Progenitor cell of endocrine pancreas (in vitro differentiated cells): ENCODE measurements around the gene FHOD3. TPM values are rescaled to one million over a fixed set of nuclear protein-coding genes. Genes with fewer than 3 reads are reported as not detected.
A peak's percentile ranks its signal among the peaks of the same experiment; 100 is the strongest.

Experiments used
- DNase-seq: peaks from one replicate; pipeline ENCODE4 v3.0.0; 2021; ENCODE audit warnings: low spot score; ENCODE audit not compliant: unreplicated experiment
- H3K27ac Mint-ChIP-seq: 2 replicates; pipeline ENCODE4 v1.8.0; 2021; ENCODE audit warnings: mild to moderate bottlenecking, moderate library complexity, mixed read lengths
- H3K27me3 Mint-ChIP-seq: 2 replicates; pipeline ENCODE4 v1.8.0; 2021; ENCODE audit warnings: mixed read lengths
- H3K36me3 Mint-ChIP-seq: 2 replicates; pipeline ENCODE4 v1.8.0; 2022; ENCODE audit warnings: mixed read lengths; ENCODE audit not compliant: insufficient read depth
- H3K4me1 Mint-ChIP-seq: 2 replicates; pipeline ENCODE4 v1.8.0; 2021; ENCODE audit warnings: low read depth, mixed read lengths
- H3K4me3 Mint-ChIP-seq: 2 replicates; pipeline ENCODE4 v1.8.0; 2021; ENCODE audit warnings: low read depth, mild to moderate bottlenecking, moderate library complexity, mixed read lengths
- H3K9me3 Mint-ChIP-seq: 2 replicates; pipeline ENCODE4 v1.8.0; 2021; ENCODE audit warnings: low read depth, mixed read lengths
- total RNA-seq: library from RNA; stranded (reverse); gene quantifications from 2 replicates; pipeline ENCODE4 v1.2.1, GENCODE V29; 2021
- TF ChIP-seq, protein P1 (sequence below): fragments of 200-600 bp; sonication (generic); IDR thresholded peaks from one replicate; pipeline ENCODE4 v1.5.0; 2021; ENCODE audit warnings: antibody characterized with exemption, mild to moderate bottlenecking; ENCODE audit not compliant: unreplicated experiment

The FHOD3 gene
- total RNA-seq, 1 donor from 2014 or later, result 1.6 TPM

DNA sequence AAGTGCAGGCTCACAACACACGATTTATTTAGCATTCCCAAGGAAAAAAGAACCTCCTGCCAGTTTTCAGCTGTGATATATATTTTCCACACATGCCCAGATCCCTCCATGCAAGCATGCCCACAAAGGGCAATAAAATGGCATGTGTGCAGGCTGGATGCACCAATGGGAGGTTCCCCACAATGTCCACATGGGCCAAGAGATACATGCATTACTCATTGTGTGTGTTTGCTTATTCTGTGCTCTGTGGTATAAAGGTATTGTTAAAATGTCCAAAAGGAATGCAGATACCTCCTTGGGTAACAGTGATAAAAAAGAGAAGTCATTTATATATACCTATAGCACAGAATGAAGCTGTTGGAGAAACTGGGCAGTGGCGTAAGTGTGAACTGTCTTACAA is 207.4 kb downstream of the FHOD3 start:
- DNase-seq, result no peak
- no peaks in the 10 kb centered on the region for H3K27me3 Mint-ChIP-seq
- H3K36me3 Mint-ChIP-seq, result no peaks in the 10 kb centered on the region

DNA sequence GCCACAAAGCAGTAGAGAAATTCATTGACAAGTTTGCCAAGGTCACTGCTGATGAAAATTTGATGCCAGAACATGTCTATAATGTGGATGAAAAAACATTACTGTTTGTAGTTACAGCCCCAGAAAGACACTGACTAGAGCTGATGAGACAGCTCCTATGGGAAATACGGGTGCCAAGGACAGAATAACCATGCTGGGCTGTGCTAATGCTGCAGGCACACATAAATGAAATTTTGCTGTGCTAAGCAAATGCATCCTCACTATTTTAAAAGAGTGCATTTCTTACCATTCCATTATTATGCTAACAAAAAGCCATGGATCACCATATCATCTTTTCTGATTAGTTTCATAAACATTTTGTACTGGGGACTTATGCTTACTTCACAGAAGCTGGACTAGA is 208.2 kb downstream of the FHOD3 start:
- Mint-ChIP-seq H3K9me3 (no peaks in the 10 kb centered on the region), H3K4me1 (no peaks in the 10 kb centered on the region), H3K27me3 (no peaks in the 10 kb centered on the region), H3K36me3 (no peaks in the 10 kb centered on the region), H3K27ac (no peak overlapping the region), H3K4me3 (no peak overlapping the region)
- TF ChIP-seq, protein P1, sequence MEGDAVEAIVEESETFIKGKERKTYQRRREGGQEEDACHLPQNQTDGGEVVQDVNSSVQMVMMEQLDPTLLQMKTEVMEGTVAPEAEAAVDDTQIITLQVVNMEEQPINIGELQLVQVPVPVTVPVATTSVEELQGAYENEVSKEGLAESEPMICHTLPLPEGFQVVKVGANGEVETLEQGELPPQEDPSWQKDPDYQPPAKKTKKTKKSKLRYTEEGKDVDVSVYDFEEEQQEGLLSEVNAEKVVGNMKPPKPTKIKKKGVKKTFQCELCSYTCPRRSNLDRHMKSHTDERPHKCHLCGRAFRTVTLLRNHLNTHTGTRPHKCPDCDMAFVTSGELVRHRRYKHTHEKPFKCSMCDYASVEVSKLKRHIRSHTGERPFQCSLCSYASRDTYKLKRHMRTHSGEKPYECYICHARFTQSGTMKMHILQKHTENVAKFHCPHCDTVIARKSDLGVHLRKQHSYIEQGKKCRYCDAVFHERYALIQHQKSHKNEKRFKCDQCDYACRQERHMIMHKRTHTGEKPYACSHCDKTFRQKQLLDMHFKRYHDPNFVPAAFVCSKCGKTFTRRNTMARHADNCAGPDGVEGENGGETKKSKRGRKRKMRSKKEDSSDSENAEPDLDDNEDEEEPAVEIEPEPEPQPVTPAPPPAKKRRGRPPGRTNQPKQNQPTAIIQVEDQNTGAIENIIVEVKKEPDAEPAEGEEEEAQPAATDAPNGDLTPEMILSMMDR, result no peak
- DNase-seq, result no peak

More for the DNA sequence above, 207.4 kb downstream of the FHOD3 start:
- Mint-ChIP-seq H3K4me3 (no peak overlapping the region), H3K27ac (no peak overlapping the region), H3K9me3 (no peaks in the 10 kb centered on the region), H3K4me1 (no peaks in the 10 kb centered on the region)
- TF ChIP-seq, protein P1, result no peak

DNA sequence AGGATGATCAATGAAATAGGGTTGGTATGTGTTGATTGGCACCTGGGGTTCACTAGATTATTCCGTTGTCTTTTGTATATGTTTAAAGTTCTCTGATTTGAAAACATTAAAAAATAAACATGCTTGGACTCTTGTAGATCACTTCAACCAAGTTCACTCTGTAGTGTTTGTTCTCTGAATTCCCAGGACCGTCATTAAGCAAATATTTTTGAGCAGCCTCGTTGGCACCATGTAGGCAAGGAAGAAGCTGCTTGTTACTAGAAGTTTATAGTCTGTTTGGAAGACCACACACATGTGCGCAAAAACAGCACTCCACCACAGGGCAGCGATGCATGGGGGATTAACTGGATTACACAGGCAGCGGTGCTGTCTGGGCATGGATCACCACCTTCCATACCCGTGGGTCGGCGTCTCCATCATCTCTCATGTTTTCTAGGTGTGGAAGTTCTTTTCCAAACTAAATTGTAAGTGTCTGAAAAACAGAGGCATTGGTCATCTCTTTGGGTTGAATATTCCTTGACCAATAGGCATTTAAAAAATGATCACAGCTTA is 212.2 kb downstream of the FHOD3 start:
- Mint-ChIP-seq H3K4me3 (no peak overlapping the region), H3K27me3 (no peaks in the 10 kb centered on the region), H3K36me3 (no peaks in the 10 kb centered on the region), H3K27ac (no peak overlapping the region), H3K9me3 (no peaks in the 10 kb centered on the region), H3K4me1 (peaks cover 14% of the 10 kb centered on the region)
- no peak for DNase-seq
- TF ChIP-seq, protein P1, result no peak

DNA sequence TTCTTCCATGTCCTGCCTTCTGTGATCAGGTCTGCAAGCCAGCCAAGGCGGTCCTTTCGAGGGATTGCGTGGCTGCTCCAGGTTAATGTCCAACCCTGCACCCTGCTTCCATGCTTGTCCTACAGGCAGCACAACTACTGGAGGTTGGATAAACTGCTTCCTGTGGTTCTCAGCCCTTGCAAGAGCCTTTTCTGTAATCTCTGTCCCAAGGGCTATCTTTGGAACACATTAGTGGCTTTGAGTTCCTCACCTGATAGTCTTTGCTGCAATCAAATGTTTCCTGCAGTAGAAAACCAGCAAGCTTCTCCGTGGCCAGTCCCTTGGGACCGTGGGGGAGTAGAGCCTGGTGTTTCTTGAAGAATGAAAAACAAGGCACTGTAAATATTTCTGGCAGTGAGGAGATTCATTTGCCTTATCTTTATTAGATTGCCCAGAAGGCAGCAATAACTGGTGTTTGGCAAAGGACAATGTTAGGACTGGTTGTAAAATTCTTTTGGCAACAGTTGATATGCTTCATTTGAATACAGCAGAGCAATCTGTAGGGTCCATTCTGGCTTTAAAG is 214.4 kb downstream of the FHOD3 start:
- H3K27me3 Mint-ChIP-seq, result no peaks in the 10 kb centered on the region
- peak overlapping the region; percentile 33 for H3K27ac Mint-ChIP-seq
- TF ChIP-seq, protein P1, result no peak
- no peaks in the 10 kb centered on the region for H3K9me3 Mint-ChIP-seq
- no peaks in the 10 kb centered on the region for H3K36me3 Mint-ChIP-seq
- no peak overlapping the region for H3K4me3 Mint-ChIP-seq
- no peak for DNase-seq
- H3K4me1 Mint-ChIP-seq, result peaks cover 14% of the 10 kb centered on the region

DNA sequence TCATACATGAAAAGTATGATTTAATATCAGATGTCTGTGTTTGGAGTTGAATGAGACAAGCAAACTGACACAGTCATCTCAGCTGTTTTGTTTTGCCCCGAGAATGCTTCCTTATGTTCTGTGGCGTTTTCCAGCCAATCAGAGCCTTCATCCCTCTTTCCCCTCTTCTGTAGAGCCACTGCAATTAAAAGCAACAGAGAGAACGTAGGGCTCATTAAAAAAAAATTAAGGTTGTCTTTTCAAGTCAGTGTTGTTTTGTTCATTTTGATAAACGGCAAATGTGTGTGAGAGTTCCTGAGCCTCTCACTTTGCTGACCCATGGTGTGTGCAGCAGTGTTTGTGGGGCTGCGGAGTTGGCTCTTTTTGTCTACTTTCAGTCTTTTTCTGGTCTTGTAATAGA is 216.0 kb downstream of the FHOD3 start:
- H3K36me3 Mint-ChIP-seq, result no peaks in the 10 kb centered on the region
- H3K4me3 Mint-ChIP-seq, result no peak overlapping the region
- TF ChIP-seq, protein P1, result no peak
- H3K4me1 Mint-ChIP-seq, result peaks cover 14% of the 10 kb centered on the region
- no peak overlapping the region for H3K27ac Mint-ChIP-seq
- no peaks in the 10 kb centered on the region for H3K27me3 Mint-ChIP-seq
- no peak for DNase-seq
- H3K9me3 Mint-ChIP-seq, result no peaks in the 10 kb centered on the region
